KMS-11 (cell line): ENCODE measurements around the gene DEPDC5.

Experiments
- H2AFZ ChIP-seq: fragments of 200-600 bp; sonication (generic); 2 replicates; pipeline ENCODE4 v1.6.1; 2016; ENCODE audit warnings: antibody characterized with exemption, mixed run types, low read depth
- H3K27ac ChIP-seq: fragments of 200-600 bp; sonication (generic); 2 replicates; pipeline ENCODE4 v1.6.1; 2016; ENCODE audit warnings: mild to moderate bottlenecking, mixed run types
- H3K27me3 ChIP-seq: fragments of 200-600 bp; sonication (generic); 2 replicates; pipeline ENCODE4 v1.6.1; 2017; ENCODE audit warnings: mild to moderate bottlenecking, low read depth, mixed run types, moderate library complexity; ENCODE audit not compliant: insufficient read depth
- H3K36me3 ChIP-seq: fragments of 200-600 bp; sonication (generic); 2 replicates; pipeline ENCODE4 v1.6.1; 2017; ENCODE audit warnings: mild to moderate bottlenecking, mixed run types; ENCODE audit not compliant: insufficient read depth
- H3K4me1 ChIP-seq: fragments of 200-600 bp; sonication (generic); 2 replicates; pipeline ENCODE4 v1.6.1; 2016; ENCODE audit warnings: mild to moderate bottlenecking, low read depth, mixed run types; ENCODE audit not compliant: poor library complexity, severe bottlenecking
- H3K4me2 ChIP-seq: fragments of 200-600 bp; sonication (generic); 2 replicates; pipeline ENCODE4 v1.7.0; 2016; ENCODE audit warnings: mild to moderate bottlenecking, mixed run types
- H3K4me3 ChIP-seq: fragments of 200-600 bp; sonication (generic); IDR thresholded peaks from 2 replicates; pipeline ENCODE4 v1.6.1; 2017; ENCODE audit warnings: low read depth, low read length, mixed read lengths; ENCODE audit not compliant: insufficient read depth
- H3K79me2 ChIP-seq: fragments of 200-600 bp; sonication (generic); 2 replicates; pipeline ENCODE4 v1.6.1; 2016; ENCODE audit warnings: low read depth, mixed run types; ENCODE audit not compliant: insufficient read depth
- H3K9ac ChIP-seq: fragments of 200-600 bp; sonication (generic); 2 replicates; pipeline ENCODE4 v1.6.1; 2016; ENCODE audit warnings: mild to moderate bottlenecking, mixed run types
- H4K20me1 ChIP-seq: fragments of 200-600 bp; sonication (generic); 2 replicates; pipeline ENCODE4 v1.6.1; 2016; ENCODE audit warnings: mild to moderate bottlenecking, mixed run types; ENCODE audit not compliant: insufficient read depth
- CTCF ChIP-seq: fragments of 200-600 bp; sonication (generic); conservative IDR thresholded peaks from 2 replicates; pipeline ENCODE4 v1.6.1; 2017; ENCODE audit warnings: low read depth, mild to moderate bottlenecking, antibody characterized with exemption, low read length, moderate library complexity, mixed read lengths

The DEPDC5 gene

GRCh38 chr22:31933406-31933805 lies 179.6 kb downstream of the DEPDC5 start:
- Histone ChIP-seq H3K79me2 (no peaks in the 10 kb centered on the region), H2AFZ (no peak overlapping the region), H3K4me1 (no peaks in the 10 kb centered on the region), H4K20me1 (no peaks in the 10 kb centered on the region), H3K9ac (no peak overlapping the region), H3K4me2 (no peak overlapping the region), H3K27me3 (no peaks in the 10 kb centered on the region), H3K4me3 (no peak overlapping the region), H3K36me3 (no peaks in the 10 kb centered on the region), H3K27ac (no peak overlapping the region)
- no peak for TF ChIP-seq CTCF

- no peaks in the 10 kb centered on the region for H3K36me3 ChIP-seq
- H3K27ac ChIP-seq = no peak overlapping the region
- no peaks in the 10 kb centered on the region for H4K20me1 ChIP-seq
- no peak for TF ChIP-seq CTCF
- H2AFZ ChIP-seq = no peak overlapping the region
- no peak overlapping the region for H3K4me3 ChIP-seq
- H3K27me3 ChIP-seq = no peaks in the 10 kb centered on the region
- no peak overlapping the region for H3K9ac ChIP-seq
- no peaks in the 10 kb centered on the region for H3K4me1 ChIP-seq
- H3K79me2 ChIP-seq = no peaks in the 10 kb centered on the region
- no peak overlapping the region for H3K4me2 ChIP-seq
Observed at GRCh38 chr22:31933816-31934482, 180.1 kb downstream of the DEPDC5 start.

- Histone ChIP-seq H3K27me3 (no peaks in the 10 kb centered on the region), H2AFZ (no peak overlapping the region), H3K27ac (no peak overlapping the region), H3K79me2 (no peaks in the 10 kb centered on the region), H3K4me1 (no peaks in the 10 kb centered on the region), H3K4me2 (no peak overlapping the region), H3K4me3 (no peak overlapping the region), H3K9ac (no peak overlapping the region), H3K36me3 (no peaks in the 10 kb centered on the region), H4K20me1 (no peaks in the 10 kb centered on the region)
- no peak for TF ChIP-seq CTCF
Observed at GRCh38 chr22:31935961-31936635, 182.3 kb downstream of the DEPDC5 start.

GRCh38 chr22:31937341-31937740 lies 183.5 kb downstream of the DEPDC5 start:
- Histone ChIP-seq H3K36me3 (no peaks in the 10 kb centered on the region), H3K79me2 (no peaks in the 10 kb centered on the region), H3K4me2 (no peak overlapping the region), H3K27me3 (no peaks in the 10 kb centered on the region), H3K4me1 (no peaks in the 10 kb centered on the region), H3K27ac (no peak overlapping the region), H3K4me3 (no peak overlapping the region), H4K20me1 (no peaks in the 10 kb centered on the region), H2AFZ (no peak overlapping the region), H3K9ac (no peak overlapping the region)
- no peak for TF ChIP-seq CTCF
